Fibroblast of lung (primary cell): ENCODE data around the gene ZBTB17. TPM values are rescaled to one million over a fixed set of nuclear protein-coding genes. Genes with fewer than 3 reads are reported as not detected.
A peak's percentile ranks its signal among the peaks of the same experiment; 100 is the strongest.

ENCODE experiments used
- DNase-seq, 2 donors: peaks; one replicate each; pipeline versions ENCODE4 v3.0.0 to v3.0.0-alpha.2; 2010; ENCODE audit warnings: low read depth in 2 of 2
- H2AFZ ChIP-seq: 2 replicates; pipeline ENCODE4 v1.5.1; 2012; ENCODE audit warnings: low read length, control low read depth, inconsistent platforms
- H3K27ac ChIP-seq: 2 replicates; pipeline ENCODE4 v1.5.1; 2011; ENCODE audit warnings: low read length, control low read depth; ENCODE audit not compliant: insufficient read depth
- H3K27me3 ChIP-seq: 2 replicates; pipeline ENCODE4 v1.5.1; 2011; ENCODE audit warnings: mild to moderate bottlenecking, low read length; ENCODE audit not compliant: control insufficient read depth, insufficient read depth
- H3K36me3 ChIP-seq: 2 replicates; pipeline ENCODE4 v1.5.1; 2011; ENCODE audit warnings: low read length; ENCODE audit not compliant: control insufficient read depth, insufficient read depth
- H3K4me1 ChIP-seq: 2 replicates; pipeline ENCODE4 v1.5.1; 2011; ENCODE audit warnings: low read length; ENCODE audit not compliant: control insufficient read depth, insufficient read depth; ENCODE audit errors: extremely low read depth
- H3K4me2 ChIP-seq: 2 replicates; pipeline ENCODE4 v1.5.1; 2011; ENCODE audit warnings: low read length, control low read depth; ENCODE audit not compliant: insufficient read depth; ENCODE audit errors: extremely low read depth
- H3K4me3 ChIP-seq, 4 experiments: fragments of 200-600 bp in 1 of 4; sonication (generic) in 1 of 4; replicated peaks in 1 of 4; 2 replicates each; pipeline ENCODE4 v1.5.1; 2011 to 2016; ENCODE audit warnings: low read length in 4 of 4, low read depth in 3 of 4, mild to moderate bottlenecking in 3 of 4, control low read depth in 2 of 4, inconsistent platforms in 1 of 4, mixed read lengths in 1 of 4; ENCODE audit not compliant: insufficient read depth in 1 of 4; ENCODE audit errors: control extremely low read depth in 1 of 4
- H3K79me2 ChIP-seq: 2 replicates; pipeline ENCODE4 v1.5.1; 2012; ENCODE audit warnings: mild to moderate bottlenecking, low read length, inconsistent platforms; ENCODE audit not compliant: control insufficient read depth, insufficient read depth
- H3K9ac ChIP-seq: 2 replicates; pipeline ENCODE4 v1.5.1; 2011; ENCODE audit warnings: mild to moderate bottlenecking, low read length, control low read depth; ENCODE audit not compliant: insufficient read depth
- H3K9me3 ChIP-seq: 2 replicates; pipeline ENCODE4 v1.5.1; 2012; ENCODE audit warnings: low read depth, low read length; ENCODE audit not compliant: control insufficient read depth, insufficient read depth
- H4K20me1 ChIP-seq: 2 replicates; pipeline ENCODE4 v1.5.1; 2011; ENCODE audit warnings: low read length; ENCODE audit not compliant: control insufficient read depth, insufficient read depth; ENCODE audit errors: extremely low read depth
- EZH2 ChIP-seq: IDR thresholded peaks from 2 replicates; pipeline ENCODE4 v1.5.1; 2012; ENCODE audit warnings: low read length, control low read depth, mild to moderate bottlenecking; ENCODE audit errors: missing control alignments
- polyA plus RNA-seq, 2 donors: library from polyadenylated mRNA; depleted of rRNA in 1 of 2; stranded (reverse) in 1 of 2; unstranded in 1 of 2; fragments of >200 nt; gene quantifications; 2 replicates each; pipeline ENCODE4 v1.2.1, GENCODE V29; 2011 to 2012; ENCODE audit warnings: missing spikeins in 1 of 2
- total RNA-seq: library from RNA; depleted of rRNA; stranded (reverse); fragments of >200 nt; gene quantifications from 2 replicates; pipeline ENCODE4 v1.2.1, GENCODE V29; 2014
- TF ChIP-seq, protein P1 (sequence below), 2 donors: IDR thresholded peaks in 1 of 2; conservative IDR thresholded peaks in 1 of 2; 1 replicate in 1 of 2; 2 replicates in 1 of 2; pipeline ENCODE4 v1.5.1; 2011 to 2012; ENCODE audit warnings: low read length in 2 of 2, control low read depth in 1 of 2, inconsistent platforms in 1 of 2, low read depth in 1 of 2, mild to moderate bottlenecking in 1 of 2

Gene ZBTB17
- total and polyA plus RNA-seq, 2 donors (not counting 1 experiment from before 2014, with no cell fraction given), result 12.6 to 54.3 TPM

DNA sequence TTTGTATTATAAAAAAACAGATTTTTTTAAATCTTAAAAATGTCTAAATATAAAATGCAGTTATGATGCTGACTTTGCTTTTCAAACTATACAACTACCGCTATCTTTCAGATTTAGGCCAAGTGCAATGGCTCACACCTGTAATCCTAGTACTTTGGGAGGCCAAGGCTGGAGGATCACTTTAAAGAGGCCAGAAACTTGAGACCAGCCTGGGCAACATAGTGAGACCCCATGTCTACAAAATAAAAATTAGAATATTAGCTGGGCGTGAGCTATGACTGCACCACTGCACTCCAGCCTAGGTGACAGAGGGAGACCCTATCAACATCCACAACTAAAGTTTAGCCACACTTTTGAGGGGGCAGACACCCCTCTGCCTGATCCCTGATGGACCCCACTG, 20.3 kb downstream of the ZBTB17 start:
- Histone ChIP-seq H3K27me3 (no peaks in the 10 kb centered on the region), H3K79me2 (peaks cover 65% of the 10 kb centered on the region), H3K9ac (no peak overlapping the region), H4K20me1 (no peaks in the 10 kb centered on the region), H3K27ac (peak overlapping the region; percentile 52), H3K9me3 (no peaks in the 10 kb centered on the region), H3K4me1 (peaks cover 54% of the 10 kb centered on the region), H3K36me3 (peaks cover 1% of the 10 kb centered on the region), H3K4me2 (no peak overlapping the region), H3K4me3 (no peak overlapping the region), H2AFZ (no peak overlapping the region)
- no peak for DNase-seq
- no peak for TF ChIP-seq EZH2
- TF ChIP-seq, protein P1, sequence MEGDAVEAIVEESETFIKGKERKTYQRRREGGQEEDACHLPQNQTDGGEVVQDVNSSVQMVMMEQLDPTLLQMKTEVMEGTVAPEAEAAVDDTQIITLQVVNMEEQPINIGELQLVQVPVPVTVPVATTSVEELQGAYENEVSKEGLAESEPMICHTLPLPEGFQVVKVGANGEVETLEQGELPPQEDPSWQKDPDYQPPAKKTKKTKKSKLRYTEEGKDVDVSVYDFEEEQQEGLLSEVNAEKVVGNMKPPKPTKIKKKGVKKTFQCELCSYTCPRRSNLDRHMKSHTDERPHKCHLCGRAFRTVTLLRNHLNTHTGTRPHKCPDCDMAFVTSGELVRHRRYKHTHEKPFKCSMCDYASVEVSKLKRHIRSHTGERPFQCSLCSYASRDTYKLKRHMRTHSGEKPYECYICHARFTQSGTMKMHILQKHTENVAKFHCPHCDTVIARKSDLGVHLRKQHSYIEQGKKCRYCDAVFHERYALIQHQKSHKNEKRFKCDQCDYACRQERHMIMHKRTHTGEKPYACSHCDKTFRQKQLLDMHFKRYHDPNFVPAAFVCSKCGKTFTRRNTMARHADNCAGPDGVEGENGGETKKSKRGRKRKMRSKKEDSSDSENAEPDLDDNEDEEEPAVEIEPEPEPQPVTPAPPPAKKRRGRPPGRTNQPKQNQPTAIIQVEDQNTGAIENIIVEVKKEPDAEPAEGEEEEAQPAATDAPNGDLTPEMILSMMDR (conservative IDR thresholded peaks at IDR 0.05 in 1 of 2, IDR thresholded peaks at IDR 0.05 in 1 of 2; ENCODE audit: low read depth in 1 of 2, low read length in 2 of 2), result no peak

DNA sequence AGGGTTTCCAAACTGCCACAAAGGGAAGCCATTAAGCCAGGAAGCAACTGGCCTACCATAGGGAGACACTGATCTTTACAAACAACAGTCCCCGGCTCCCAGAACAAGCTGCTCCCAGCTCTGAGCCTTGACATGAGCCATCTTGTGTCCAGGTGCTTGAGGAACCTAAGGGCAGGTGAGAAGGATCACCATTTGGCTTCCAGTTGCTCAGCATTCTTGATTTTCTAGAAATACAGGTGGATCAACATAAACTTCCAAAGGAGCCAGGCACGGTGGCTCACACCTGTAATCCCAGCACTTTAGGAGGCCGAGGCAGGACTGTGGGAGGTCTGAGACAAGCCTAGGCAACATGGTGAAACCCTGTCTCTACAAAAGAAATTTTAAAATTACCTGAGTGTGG, 21.6 kb downstream of the ZBTB17 start:
- H3K4me2 ChIP-seq, result no peak overlapping the region
- DNase-seq, result no peak
- no peak overlapping the region for H3K4me3 ChIP-seq
- H3K4me1 ChIP-seq, result peaks cover 64% of the 10 kb centered on the region
- H3K9me3 ChIP-seq, result no peaks in the 10 kb centered on the region
- peaks cover 65% of the 10 kb centered on the region for H3K79me2 ChIP-seq
- peaks cover 1% of the 10 kb centered on the region for H3K36me3 ChIP-seq
- H4K20me1 ChIP-seq, result no peaks in the 10 kb centered on the region
- TF ChIP-seq, protein P1 (conservative IDR thresholded peaks at IDR 0.05 in 1 of 2, IDR thresholded peaks at IDR 0.05 in 1 of 2; ENCODE audit: low read depth in 1 of 2, low read length in 2 of 2), result no peak
- no peak for TF ChIP-seq EZH2
- no peak overlapping the region for H3K9ac ChIP-seq
- H3K27me3 ChIP-seq, result no peaks in the 10 kb centered on the region
- peak overlapping the region; percentile 99 for H3K27ac ChIP-seq
- no peak overlapping the region for H2AFZ ChIP-seq

DNA sequence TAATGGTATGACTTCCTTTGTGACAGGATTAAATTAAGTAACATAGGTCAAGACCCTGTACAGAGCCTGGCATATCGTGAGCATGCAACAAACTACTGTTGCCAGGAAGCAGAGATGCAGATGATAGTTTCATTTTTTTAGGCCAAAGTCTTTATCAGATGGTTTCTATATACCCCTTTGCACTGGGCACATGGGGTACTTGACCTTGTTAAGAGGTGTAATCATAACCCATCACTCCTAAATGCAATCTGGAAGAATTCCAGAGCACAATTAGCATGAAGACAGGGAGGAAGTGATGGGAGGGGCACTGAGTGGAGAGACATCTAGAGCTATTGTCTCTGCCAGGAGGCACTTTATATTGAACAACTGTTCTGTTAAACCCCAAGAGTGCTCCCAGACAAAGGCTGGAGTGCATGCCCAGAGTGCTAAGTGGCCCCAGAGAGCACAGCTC, 22.1 kb downstream of the ZBTB17 start:
- Histone ChIP-seq H3K27me3 (no peaks in the 10 kb centered on the region), H3K4me2 (peak overlapping the region; percentile 54), H3K9me3 (no peaks in the 10 kb centered on the region), H2AFZ (no peak overlapping the region), H3K27ac (peak overlapping the region; percentile 99), H3K79me2 (peaks cover 64% of the 10 kb centered on the region), H4K20me1 (no peaks in the 10 kb centered on the region), H3K9ac (peak overlapping the region; percentile 20), H3K36me3 (peaks cover 1% of the 10 kb centered on the region), H3K4me3 (no peak overlapping the region), H3K4me1 (peaks cover 62% of the 10 kb centered on the region)
- DNase-seq, result no peak
- TF ChIP-seq, protein P1 (conservative IDR thresholded peaks at IDR 0.05 in 1 of 2, IDR thresholded peaks at IDR 0.05 in 1 of 2; ENCODE audit: low read depth in 1 of 2, low read length in 2 of 2), result no peak
